ENCODE results near the gene GRPR.

GRPR gene

GRCh38 chrX:16186380-16187007 lies 63.1 kb downstream of the GRPR start:
- no peak for DNase-seq

GRCh38 chrX:16187024-16187760 lies 63.8 kb downstream of the GRPR start:
- DNase-seq, result no peak

GRCh38 chrX:16188687-16189086 lies 65.3 kb downstream of the GRPR start:
- no peak for DNase-seq

GRCh38 chrX:16191605-16192004 lies 68.2 kb downstream of the GRPR start:
- DNase-seq, result no peak

- no peak for DNase-seq
Measured at GRCh38 chrX:16196829-16197228, 73.5 kb downstream of the GRPR start.

GRCh38 chrX:16199343-16199742 lies 76.0 kb downstream of the GRPR start:
- DNase-seq, result no peak

- no peak for DNase-seq
Measured at GRCh38 chrX:16202943-16203342, 79.6 kb downstream of the GRPR start.
